ENCODE data around the gene DHCR7.

The DHCR7 gene

GRCh38 chr11:71448257-71449171, at the start of gene DHCR7:
TSS of gene DHCR7 (minus strand) at chr11:71448393. CDS start at chr11:71444952, 3,441 bp downstream.
- TF ChIP-seq CTCF (conservative IDR thresholded peaks at IDR 0.05; ENCODE audit: low read depth, low read length) = no peak
- peak; percentile 85 for DNase-seq (ENCODE audit: low read depth)
- peak within 1 kb of the TSS; percentile 92 for H3K4me3 ChIP-seq (ENCODE audit: low read length)

DNA sequence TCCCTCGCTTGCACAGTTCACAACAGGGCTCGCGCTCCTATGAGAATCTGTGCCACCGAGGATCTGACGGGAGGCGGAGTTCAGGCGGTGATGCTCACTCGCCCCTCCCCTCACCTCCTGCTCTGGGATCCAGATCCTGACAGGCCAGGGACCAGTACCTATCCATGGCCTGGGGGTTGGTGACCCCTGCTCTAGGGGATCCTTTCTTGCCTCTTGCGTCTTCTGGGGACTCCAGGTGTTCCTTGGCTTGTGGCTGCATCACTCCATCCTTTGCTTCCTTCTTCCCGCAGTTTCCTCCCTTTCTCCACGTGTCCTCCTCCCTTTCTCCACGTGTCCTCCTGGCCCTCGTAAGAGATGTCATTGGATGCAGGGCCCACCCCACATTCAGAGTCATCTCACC, 48.2 kb upstream of the DHCR7 start:
- no peak overlapping the region for H3K4me3 ChIP-seq (ENCODE audit: low read length)
- TF ChIP-seq CTCF (conservative IDR thresholded peaks at IDR 0.05; ENCODE audit: low read depth, low read length) = no peak
- no peak for DNase-seq (ENCODE audit: low read depth)

- DNase-seq (ENCODE audit: low read depth) = no peak
- no peak overlapping the region for H3K4me3 ChIP-seq (ENCODE audit: low read length)
- TF ChIP-seq CTCF (conservative IDR thresholded peaks at IDR 0.05; ENCODE audit: low read depth, low read length) = no peak
These were observed 47.4 kb upstream of the DHCR7 start for GRCh38 chr11:71495286-71496230.

- H3K4me3 ChIP-seq (ENCODE audit: low read length) = no peak overlapping the region
- no peak for TF ChIP-seq CTCF (conservative IDR thresholded peaks at IDR 0.05; ENCODE audit: low read depth, low read length)
- DNase-seq (ENCODE audit: low read depth) = no peak
These were observed 43.7 kb upstream of the DHCR7 start for GRCh38 chr11:71491940-71492339.

DNA sequence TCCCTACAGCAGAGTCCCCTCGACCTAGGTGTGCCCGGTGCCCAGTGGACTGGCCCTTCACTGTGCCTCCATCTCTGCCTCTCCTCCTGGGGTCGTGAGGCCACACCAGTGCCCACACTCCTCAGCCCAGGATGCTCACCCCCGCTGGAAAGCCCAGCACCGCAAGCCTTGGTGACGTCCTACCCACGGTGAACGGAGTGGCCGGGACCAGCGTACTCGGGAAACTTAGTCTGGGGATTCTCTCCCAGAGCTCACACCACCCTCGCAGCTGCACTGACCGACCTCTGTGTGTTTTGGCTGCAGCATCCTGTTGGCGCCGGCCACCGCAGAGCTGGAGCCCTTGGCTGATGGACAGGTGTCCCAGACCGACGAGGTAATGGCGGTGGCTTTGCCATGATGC, 43.3 kb upstream of the DHCR7 start:
- H3K4me3 ChIP-seq (ENCODE audit: low read length) = no peak overlapping the region
- TF ChIP-seq CTCF (conservative IDR thresholded peaks at IDR 0.05; ENCODE audit: low read depth, low read length) = no peak

DNA sequence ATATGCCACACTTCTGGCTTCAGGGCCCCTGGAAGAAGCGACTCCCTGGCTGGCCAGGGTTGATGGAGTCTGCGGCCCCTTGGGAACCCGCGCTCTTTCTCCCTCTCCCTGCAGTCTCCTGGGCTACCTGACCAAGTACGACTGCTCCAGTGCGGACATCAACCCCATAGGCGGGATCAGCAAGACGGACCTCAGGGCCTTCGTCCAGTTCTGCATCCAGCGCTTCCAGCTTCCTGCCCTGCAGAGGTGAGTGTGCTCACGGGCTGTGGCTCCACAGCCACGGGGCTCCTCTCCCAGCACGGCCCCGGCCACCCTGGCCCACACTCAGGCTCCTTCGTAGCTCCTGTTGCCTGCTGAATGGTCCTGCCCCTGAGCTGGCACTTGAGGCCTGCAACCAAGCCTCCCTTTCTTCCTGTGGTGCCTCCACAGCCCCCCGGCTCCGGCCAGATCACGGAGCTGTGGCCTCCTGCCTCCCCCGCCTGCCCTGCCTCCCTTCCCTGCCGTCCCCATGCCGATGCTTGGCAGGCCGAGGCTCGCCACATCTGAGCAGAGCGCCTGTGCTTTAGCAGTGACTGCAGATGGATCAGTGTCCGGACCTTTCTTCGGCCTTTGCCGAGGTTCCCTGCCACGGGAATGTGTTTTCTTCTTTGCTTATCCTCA, 42.7 kb upstream of the DHCR7 start:
- DNase-seq (ENCODE audit: low read depth) = no peak
- H3K4me3 ChIP-seq (ENCODE audit: low read length) = no peak overlapping the region
- TF ChIP-seq CTCF (conservative IDR thresholded peaks at IDR 0.05; ENCODE audit: low read depth, low read length) = no peak

More for the DNA sequence above, 43.3 kb upstream of the DHCR7 start:
- DNase-seq (ENCODE audit: low read depth) = no peak

Measured in retinal pigment epithelial cell (primary cell).